HFF-Myc (cell line): ENCODE data around the gene TFG.

Source experiments
- DNase-seq: peaks from one replicate; pipeline ENCODE4 v3.0.0-alpha.2; 2011; ENCODE audit warnings: low read depth; ENCODE audit errors: extremely low read depth
- H3K4me3 ChIP-seq: replicated peaks from 2 replicates; pipeline ENCODE4 v1.5.1; 2011; ENCODE audit warnings: low read depth, mild to moderate bottlenecking, control low read depth, low read length
- CTCF ChIP-seq: IDR thresholded peaks from 2 replicates; pipeline ENCODE4 v1.5.1; 2012; ENCODE audit warnings: mild to moderate bottlenecking, low read depth, low read length, control low read depth; ENCODE audit errors: missing control alignments

TFG gene

DNA sequence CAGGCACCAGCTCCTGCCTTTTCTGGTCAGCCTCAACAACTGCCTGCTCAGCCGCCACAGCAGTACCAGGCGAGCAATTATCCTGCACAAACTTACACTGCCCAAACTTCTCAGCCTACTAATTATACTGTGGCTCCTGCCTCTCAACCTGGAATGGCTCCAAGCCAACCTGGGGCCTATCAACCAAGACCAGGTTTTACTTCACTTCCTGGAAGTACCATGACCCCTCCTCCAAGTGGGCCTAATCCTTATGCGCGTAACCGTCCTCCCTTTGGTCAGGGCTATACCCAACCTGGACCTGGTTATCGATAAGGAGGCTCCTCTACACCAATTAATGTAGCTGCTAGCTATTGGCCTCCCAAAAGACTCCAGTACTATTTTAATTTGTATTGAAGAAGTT is 38.9 kb downstream of the TFG start:
- no peak for DNase-seq
- H3K4me3 ChIP-seq: no peak overlapping the region
- no peak for TF ChIP-seq CTCF

DNA sequence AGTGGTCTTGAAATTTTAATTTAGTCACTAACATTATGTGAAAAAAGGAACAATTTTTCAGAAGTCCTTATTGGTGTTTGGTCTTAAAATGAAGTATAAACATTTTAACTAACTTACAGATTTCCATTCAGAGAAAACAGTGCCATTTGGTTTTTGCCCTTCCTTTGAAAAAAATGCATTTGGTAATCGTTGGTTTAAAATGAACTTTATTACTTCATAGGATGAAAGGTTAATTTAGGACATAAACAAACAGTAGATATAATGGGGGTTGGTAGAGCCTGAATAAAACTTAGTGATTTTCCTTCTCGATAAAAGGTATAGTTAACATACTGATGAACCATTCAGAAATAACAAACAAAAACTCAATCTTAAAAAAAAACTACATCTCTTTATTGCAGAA is 39.7 kb downstream of the TFG start:
- no peak for TF ChIP-seq CTCF
- no peak overlapping the region for H3K4me3 ChIP-seq
- DNase-seq: no peak

- H3K4me3 ChIP-seq: no peak overlapping the region
- no peak for TF ChIP-seq CTCF
- no peak for DNase-seq
These were observed 44.6 kb downstream of the TFG start for GRCh38 chr3:100753846-100754245.

DNA sequence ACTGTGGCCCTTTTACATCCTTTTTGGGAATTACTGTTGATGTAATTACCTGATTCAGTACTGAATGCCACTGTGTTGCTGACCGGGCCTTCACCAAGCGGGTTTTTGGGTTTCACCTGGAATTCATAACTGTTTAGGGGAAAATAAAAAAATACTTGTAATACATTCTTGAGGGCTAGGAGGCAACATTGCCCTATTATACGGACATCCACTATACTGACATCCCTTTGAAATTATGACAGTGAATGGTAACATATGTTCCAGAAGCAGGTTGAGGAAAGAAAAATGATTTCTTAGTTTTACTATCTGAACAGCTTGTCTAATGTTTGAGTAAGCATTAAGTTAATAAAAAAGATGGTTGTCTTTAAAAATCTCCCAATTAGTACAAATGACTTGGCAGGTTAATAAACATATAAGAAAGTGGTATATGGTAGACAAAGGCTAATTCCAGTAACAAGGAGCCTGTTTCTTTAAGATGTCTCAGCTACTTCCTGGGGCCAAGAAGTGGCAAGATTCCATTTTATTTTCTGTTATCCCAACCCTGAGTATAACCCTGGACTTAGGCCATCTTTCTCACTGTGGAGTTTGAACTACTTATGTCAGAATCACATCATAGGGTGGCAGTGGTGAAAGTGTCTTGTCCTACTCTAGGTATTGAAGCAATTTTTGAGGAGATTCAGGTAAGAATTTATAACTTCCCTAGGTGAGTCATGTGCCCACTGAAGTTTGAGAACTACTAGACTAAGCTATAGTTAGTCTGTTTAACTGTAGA is 45.5 kb downstream of the TFG start:
- DNase-seq: no peak
- no peak overlapping the region for H3K4me3 ChIP-seq
- TF ChIP-seq CTCF: no peak

DNA sequence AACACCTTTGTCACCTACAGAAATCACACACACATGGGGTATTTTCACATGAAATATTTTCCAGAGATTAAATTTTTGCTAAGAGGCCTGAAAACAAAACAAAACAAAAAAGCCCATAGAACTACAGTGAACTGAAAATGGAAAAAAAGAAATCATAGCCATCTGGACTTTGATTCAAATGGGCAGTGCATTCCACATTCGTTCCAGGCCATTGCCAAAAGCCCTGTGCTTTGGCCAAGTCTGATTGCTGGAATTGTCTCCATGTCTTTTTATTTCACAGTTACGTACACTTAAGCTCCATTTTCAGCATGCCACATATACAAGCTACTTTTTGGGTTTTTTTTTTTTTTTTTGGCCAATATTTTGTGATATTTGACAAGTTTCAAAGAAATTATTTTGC is 47.1 kb downstream of the TFG start:
- no peak for DNase-seq
- no peak for TF ChIP-seq CTCF
- H3K4me3 ChIP-seq: no peak overlapping the region

GRCh38 chr3:100759159-100759558 is 49.9 kb downstream of the TFG start:
- TF ChIP-seq CTCF: no peak
- DNase-seq: no peak
- H3K4me3 ChIP-seq: no peak overlapping the region

DNA sequence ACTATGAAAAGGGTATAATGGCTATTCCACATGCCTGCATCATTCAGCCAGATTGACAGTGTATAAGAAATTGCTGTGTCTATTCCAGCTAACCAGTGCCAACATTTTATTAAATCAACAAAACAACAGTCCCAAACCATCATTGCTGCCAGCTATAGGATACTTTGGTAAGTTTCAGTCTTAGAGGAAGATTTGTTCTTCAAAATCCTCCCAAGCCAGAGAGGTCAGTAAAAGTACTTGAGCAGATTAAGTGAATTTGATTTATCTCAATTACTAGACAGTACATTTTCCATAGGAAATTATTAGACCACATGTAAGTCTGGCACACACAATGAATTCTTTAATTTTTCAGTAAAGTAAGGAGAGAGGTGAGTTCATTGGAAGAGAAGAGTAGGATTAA is 50.7 kb downstream of the TFG start:
- no peak for TF ChIP-seq CTCF
- DNase-seq: no peak
- H3K4me3 ChIP-seq: no peak overlapping the region
